GM12873 (cell line): ENCODE measurements around the gene TOMT.

Experiments
- CTCF ChIP-seq: IDR thresholded peaks from 2 replicates; pipeline ENCODE4 v1.5.1; 2012; ENCODE audit warnings: low read depth, mild to moderate bottlenecking, moderate library complexity, low read length, control low read depth; ENCODE audit not compliant: insufficient read depth; ENCODE audit errors: missing control alignments

Gene TOMT

GRCh38 chr11:72069787-72070251, 35.9 kb upstream of the TOMT start:
- TF ChIP-seq CTCF: peak; percentile 2

GRCh38 chr11:72070491-72070890, 35.2 kb upstream of the TOMT start:
- TF ChIP-seq CTCF: no peak

GRCh38 chr11:72072348-72072747, 33.4 kb upstream of the TOMT start:
- TF ChIP-seq CTCF: no peak

GRCh38 chr11:72075109-72075508, 30.6 kb upstream of the TOMT start:
- TF ChIP-seq CTCF: peak; percentile 46

GRCh38 chr11:72075756-72076155, 30.0 kb upstream of the TOMT start:
- no peak for TF ChIP-seq CTCF

- TF ChIP-seq CTCF: no peak
These were observed 27.2 kb upstream of the TOMT start for GRCh38 chr11:72078477-72078876.

- TF ChIP-seq CTCF: no peak
These were observed 25.9 kb upstream of the TOMT start for GRCh38 chr11:72079819-72080325.
